ENCODE results near the gene OR8B2.
"Not testable (repeated sequence)": the region's sequence is repeated elsewhere in the genome, so short reads cannot be mapped to it uniquely, and the experiment has no call there.

Gene OR8B2

DNA sequence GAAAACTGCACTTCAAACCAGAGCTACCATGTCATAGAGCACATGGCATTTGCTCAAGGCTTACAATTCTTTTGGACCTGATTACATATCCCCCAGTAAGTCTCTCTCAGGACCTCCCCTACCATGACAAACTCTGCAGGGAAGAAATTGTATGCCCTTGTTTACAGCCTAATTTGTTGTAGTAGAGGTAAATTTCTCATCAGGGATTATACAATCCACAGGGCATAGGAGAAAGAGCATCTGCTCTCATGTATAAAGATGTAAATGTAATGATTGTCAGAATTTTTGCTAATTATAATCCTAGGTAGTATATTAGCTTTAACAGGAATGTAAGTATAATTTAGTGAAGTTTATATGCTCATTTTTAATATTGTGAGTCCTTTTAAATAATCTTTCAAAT, 14.6 kb upstream of the OR8B2 start, which contains the start of gene OR8B3:
TSS of gene OR8B3 (minus strand) at position 101 of the 400 bp plus-strand sequence. CDS start 1,673 bp downstream, outside the sequence.
- TF ChIP-seq ISL1 (CRISPR knock-in tag; IDR thresholded peaks at IDR 0.05) (no peak), GLIS3 (CRISPR knock-in tag; IDR thresholded peaks at IDR 0.05) (no peak), ZNF8 (CRISPR knock-in tag; IDR thresholded peaks at IDR 0.05) (no peak), BACH2 (CRISPR knock-in tag; IDR thresholded peaks at IDR 0.05; ENCODE audit: borderline replicate concordance) (no peak)
- no peak for ATAC-seq

DNA sequence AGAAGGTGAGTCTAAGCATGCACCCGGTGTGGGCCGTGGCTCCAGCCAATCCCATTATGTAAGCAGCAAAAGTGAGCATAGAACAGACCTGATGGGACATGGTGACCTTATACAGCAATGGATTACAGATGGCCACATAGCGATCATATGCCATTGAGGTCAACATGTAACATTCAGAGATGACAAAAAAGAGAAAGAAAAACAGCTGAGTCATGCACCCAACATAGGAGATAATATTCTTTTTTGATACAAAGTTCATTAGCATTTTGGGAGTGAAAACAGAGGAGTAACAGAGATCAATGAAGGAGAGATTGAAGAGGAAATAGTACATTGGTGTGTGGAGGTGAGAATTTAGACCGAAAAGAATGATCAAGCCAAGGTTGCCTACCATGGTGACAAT, 12.5 kb upstream of the OR8B2 start:
- ATAC-seq = not testable (repeated sequence)

DNA sequence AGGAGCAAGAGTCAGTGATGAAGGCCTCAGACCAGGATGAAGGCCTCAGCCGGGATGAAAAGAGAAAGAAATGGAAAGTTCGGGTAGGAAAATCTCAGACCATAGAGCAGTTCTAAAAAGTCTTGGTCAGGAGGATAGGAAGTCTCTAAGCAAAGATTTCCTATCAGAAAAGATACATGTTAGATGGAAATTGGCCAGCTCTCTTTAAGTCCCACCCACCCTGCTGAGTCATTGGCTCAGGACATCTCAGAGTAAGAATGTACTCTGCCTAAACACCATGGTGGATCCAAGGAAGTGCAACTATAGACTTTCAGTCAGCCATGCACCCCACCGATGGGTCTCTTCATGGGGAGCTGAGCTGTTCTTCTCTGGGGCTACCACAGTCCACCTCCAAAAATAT, 10.1 kb upstream of the OR8B2 start:
- no peak for TF ChIP-seq GLIS3 (CRISPR knock-in tag; IDR thresholded peaks at IDR 0.05)
- TF ChIP-seq ZC3H10 (CRISPR knock-in tag; IDR thresholded peaks at IDR 0.05) = no peak
- TF ChIP-seq ARNTL (CRISPR knock-in tag; IDR thresholded peaks at IDR 0.05; ENCODE audit: borderline replicate concordance, low read depth) = no peak
- no peak for TF ChIP-seq ISL1 (CRISPR knock-in tag; IDR thresholded peaks at IDR 0.05)
- no peak for TF ChIP-seq ZNF565 (CRISPR knock-in tag; conservative IDR thresholded peaks at IDR 0.05; ENCODE audit: low read depth)
- no peak for TF ChIP-seq ZFP30 (CRISPR knock-in tag; IDR thresholded peaks at IDR 0.05)
- no peak for TF ChIP-seq OSR1 (CRISPR knock-in tag; IDR thresholded peaks at IDR 0.05)
- no peak for TF ChIP-seq TOX (CRISPR knock-in tag; IDR thresholded peaks at IDR 0.05; ENCODE audit: borderline replicate concordance)
- TF ChIP-seq CSDC2 (CRISPR knock-in tag; IDR thresholded peaks at IDR 0.05) = no peak
- no peak for TF ChIP-seq ZFP3 (CRISPR knock-in tag; IDR thresholded peaks at IDR 0.05)
- TF ChIP-seq ZNF8 (CRISPR knock-in tag; IDR thresholded peaks at IDR 0.05) = no peak
- no peak for TF ChIP-seq POU6F1 (CRISPR knock-in tag; IDR thresholded peaks at IDR 0.05; ENCODE audit: borderline replicate concordance, low read depth)
- no peak for TF ChIP-seq RARB (CRISPR knock-in tag; IDR thresholded peaks at IDR 0.05)
- TF ChIP-seq, protein P1, sequence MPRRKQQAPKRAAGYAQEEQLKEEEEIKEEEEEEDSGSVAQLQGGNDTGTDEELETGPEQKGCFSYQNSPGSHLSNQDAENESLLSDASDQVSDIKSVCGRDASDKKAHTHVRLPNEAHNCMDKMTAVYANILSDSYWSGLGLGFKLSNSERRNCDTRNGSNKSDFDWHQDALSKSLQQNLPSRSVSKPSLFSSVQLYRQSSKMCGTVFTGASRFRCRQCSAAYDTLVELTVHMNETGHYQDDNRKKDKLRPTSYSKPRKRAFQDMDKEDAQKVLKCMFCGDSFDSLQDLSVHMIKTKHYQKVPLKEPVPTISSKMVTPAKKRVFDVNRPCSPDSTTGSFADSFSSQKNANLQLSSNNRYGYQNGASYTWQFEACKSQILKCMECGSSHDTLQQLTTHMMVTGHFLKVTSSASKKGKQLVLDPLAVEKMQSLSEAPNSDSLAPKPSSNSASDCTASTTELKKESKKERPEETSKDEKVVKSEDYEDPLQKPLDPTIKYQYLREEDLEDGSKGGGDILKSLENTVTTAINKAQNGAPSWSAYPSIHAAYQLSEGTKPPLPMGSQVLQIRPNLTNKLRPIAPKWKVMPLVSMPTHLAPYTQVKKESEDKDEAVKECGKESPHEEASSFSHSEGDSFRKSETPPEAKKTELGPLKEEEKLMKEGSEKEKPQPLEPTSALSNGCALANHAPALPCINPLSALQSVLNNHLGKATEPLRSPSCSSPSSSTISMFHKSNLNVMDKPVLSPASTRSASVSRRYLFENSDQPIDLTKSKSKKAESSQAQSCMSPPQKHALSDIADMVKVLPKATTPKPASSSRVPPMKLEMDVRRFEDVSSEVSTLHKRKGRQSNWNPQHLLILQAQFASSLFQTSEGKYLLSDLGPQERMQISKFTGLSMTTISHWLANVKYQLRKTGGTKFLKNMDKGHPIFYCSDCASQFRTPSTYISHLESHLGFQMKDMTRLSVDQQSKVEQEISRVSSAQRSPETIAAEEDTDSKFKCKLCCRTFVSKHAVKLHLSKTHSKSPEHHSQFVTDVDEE (CRISPR knock-in tag; IDR thresholded peaks at IDR 0.05) = no peak
- TF ChIP-seq TCF4 (CRISPR knock-in tag; IDR thresholded peaks at IDR 0.05; ENCODE audit: borderline replicate concordance) = no peak
- TF ChIP-seq PATZ1 (CRISPR knock-in tag; IDR thresholded peaks at IDR 0.05; ENCODE audit: borderline replicate concordance) = no peak
- ATAC-seq = no peak

DNA sequence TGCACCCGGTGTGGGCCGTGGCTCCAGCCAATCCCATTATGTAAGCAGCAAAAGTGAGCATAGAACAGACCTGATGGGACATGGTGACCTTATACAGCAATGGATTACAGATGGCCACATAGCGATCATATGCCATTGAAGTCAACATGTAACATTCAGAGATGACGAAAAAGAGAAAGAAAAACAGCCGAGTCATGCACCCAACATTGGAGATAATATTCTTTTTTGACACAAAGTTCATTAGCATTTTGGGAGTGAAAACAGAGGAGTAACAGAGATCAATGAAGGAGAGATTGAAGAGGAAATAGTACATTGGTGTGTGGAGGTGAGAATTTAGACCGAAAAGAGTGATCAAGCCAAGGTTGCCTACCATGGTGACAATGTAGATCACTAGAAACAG, 1.4 kb downstream of the OR8B2 start:
- ATAC-seq = not testable (repeated sequence)

- TF ChIP-seq ISL1 (CRISPR knock-in tag; IDR thresholded peaks at IDR 0.05) (no peak), GLIS3 (CRISPR knock-in tag; IDR thresholded peaks at IDR 0.05) (no peak)
- ATAC-seq = no peak
Measured at GRCh38 chr11:124380585-124380984, 3.7 kb downstream of the OR8B2 start.

GRCh38 chr11:124376280-124376679, 8.0 kb downstream of the OR8B2 start:
- TF ChIP-seq PPARA (CRISPR knock-in tag; IDR thresholded peaks at IDR 0.05; ENCODE audit: borderline replicate concordance) = no peak
- no peak for TF ChIP-seq RARB (CRISPR knock-in tag; IDR thresholded peaks at IDR 0.05)
- TF ChIP-seq ZC3H10 (CRISPR knock-in tag; IDR thresholded peaks at IDR 0.05) = no peak
- TF ChIP-seq SNAI2 (CRISPR knock-in tag; IDR thresholded peaks at IDR 0.05) = no peak
- no peak for TF ChIP-seq ZFP3 (CRISPR knock-in tag; IDR thresholded peaks at IDR 0.05)
- no peak for TF ChIP-seq ZNF70 (CRISPR knock-in tag; IDR thresholded peaks at IDR 0.05)
- TF ChIP-seq CREB5 (CRISPR knock-in tag; IDR thresholded peaks at IDR 0.05; ENCODE audit: low read depth) = no peak
- no peak for ATAC-seq

Data from SK-N-SH treated with all-trans-retinoic acid at 6 μM for 48 hours (cell line).